ENCODE measurements around the gene VPS54. TPM values are rescaled to one million over a fixed set of nuclear protein-coding genes. Genes with fewer than 3 reads are reported as not detected.

VPS54 gene
- total RNA-seq, 2 experiments from 2014 or later = 12.5 to 12.8 TPM

- Mint-ChIP-seq H3K36me3 (no peaks in the 10 kb centered on the region), H3K4me1 (ENCODE audit: low read depth) (peaks cover 36% of the 10 kb centered on the region), H3K27ac (no peak overlapping the region), H3K9me3 (no peaks in the 10 kb centered on the region), H3K4me3 (no peak overlapping the region), H3K27me3 (no peaks in the 10 kb centered on the region)
- DNase-seq = no peak
- CTCF ChIA-PET = interaction anchor here (11.4 kb wide), 1 partner anchor 276 kb away, joined by 320 read pairs; no protein-coding TSS in a partner anchor
- POLR2A ChIA-PET = no interaction called here
- intact Hi-C loops (cut with micrococcal nuclease) = no loop called here
Observed at GRCh38 chr2:64052463-64053241, 33.4 kb upstream of the VPS54 start.

- POLR2A ChIA-PET = interaction anchor here (0.7 to 1.3 kb wide), 4 partner anchors 14 to 367 kb away, joined by 3 to 8 read pairs (median 5); no protein-coding TSS in a partner anchor
- Mint-ChIP-seq H3K9me3 (no peaks in the 10 kb centered on the region), H3K4me3 (peak overlapping the region; percentile 0), H3K36me3 (no peaks in the 10 kb centered on the region), H3K4me1 (ENCODE audit: low read depth) (peaks cover 31% of the 10 kb centered on the region), H3K27ac (peak overlapping the region; percentile 24), H3K27me3 (no peaks in the 10 kb centered on the region)
- peak; percentile 80 for DNase-seq
- CTCF ChIA-PET = interaction anchor here (0.6 to 11.4 kb wide), 31 partner anchors 9 to 603 kb away, joined by 3 to 320 read pairs (median 4); no protein-coding TSS in a partner anchor
- intact Hi-C loops (cut with micrococcal nuclease) = loop anchor here (1.0 kb wide), 4 partner anchors 95 to 439 kb away; partner anchors contain the start of gene PELI1
Observed at GRCh38 chr2:64049633-64050220, 30.5 kb upstream of the VPS54 start.

- H3K9me3 Mint-ChIP-seq = no peaks in the 10 kb centered on the region
- H3K27ac Mint-ChIP-seq = no peak overlapping the region
- peaks cover 8% of the 10 kb centered on the region for H3K4me1 Mint-ChIP-seq (ENCODE audit: low read depth)
- ChIA-PET CTCF (interaction anchor here (2.0 to 11.4 kb wide), 2 partner anchors 283 to 443 kb away, joined by 7 to 320 read pairs; no protein-coding TSS in a partner anchor), POLR2A (no interaction called here)
- no peaks in the 10 kb centered on the region for H3K36me3 Mint-ChIP-seq
- intact Hi-C loops (cut with micrococcal nuclease) = no loop called here
- H3K4me3 Mint-ChIP-seq = no peak overlapping the region
- no peaks in the 10 kb centered on the region for H3K27me3 Mint-ChIP-seq
- DNase-seq = no peak
Observed at GRCh38 chr2:64045938-64046337, 26.7 kb upstream of the VPS54 start.

GRCh38 chr2:64040161-64040560, 20.9 kb upstream of the VPS54 start:
- Mint-ChIP-seq H3K9me3 (peaks cover under 1% of the 10 kb centered on the region), H3K4me1 (ENCODE audit: low read depth) (peaks cover 31% of the 10 kb centered on the region), H3K27me3 (peaks cover 2% of the 10 kb centered on the region), H3K36me3 (no peaks in the 10 kb centered on the region), H3K27ac (peak overlapping the region; percentile 24), H3K4me3 (no peak overlapping the region)
- POLR2A ChIA-PET = interaction anchor here (0.6 kb wide), 1 partner anchor 483 kb away, joined by 3 read pairs; no protein-coding TSS in a partner anchor
- no peak for DNase-seq
- intact Hi-C loops (cut with micrococcal nuclease) = no loop called here
- CTCF ChIA-PET = interaction anchor here (0.9 to 2.6 kb wide), 4 partner anchors 9 to 291 kb away, joined by 3 to 11 read pairs (median 8); no protein-coding TSS in a partner anchor

GRCh38 chr2:64036034-64036705, 16.9 kb upstream of the VPS54 start:
- ChIA-PET POLR2A (interaction anchor here (0.6 to 2.0 kb wide), 5 partner anchors 13 to 290 kb away, joined by 3 to 18 read pairs (median 3); no protein-coding TSS in a partner anchor), CTCF (interaction anchor here (0.6 to 2.6 kb wide), 7 partner anchors 14 to 487 kb away, joined by 3 to 15 read pairs (median 3); no protein-coding TSS in a partner anchor)
- Mint-ChIP-seq H3K36me3 (peaks cover 11% of the 10 kb centered on the region), H3K4me3 (peak overlapping the region; percentile 3), H3K9me3 (peaks cover 15% of the 10 kb centered on the region), H3K27ac (peak overlapping the region; percentile 75), H3K27me3 (peaks cover 2% of the 10 kb centered on the region), H3K4me1 (ENCODE audit: low read depth) (peaks cover 48% of the 10 kb centered on the region)
- peak; percentile 27 for DNase-seq
- intact Hi-C loops (cut with micrococcal nuclease) = loop anchor here (1.0 to 5.0 kb wide), 5 partner anchors 78 to 449 kb away; partner anchors contain the start of genes MDH1, UGP2 and WDPCP

GRCh38 chr2:64035072-64035942, 16.1 kb upstream of the VPS54 start:
- H3K9me3 Mint-ChIP-seq = peaks cover 15% of the 10 kb centered on the region
- peaks cover 2% of the 10 kb centered on the region for H3K27me3 Mint-ChIP-seq
- peak; percentile 29 for DNase-seq
- H3K4me1 Mint-ChIP-seq (ENCODE audit: low read depth) = peaks cover 47% of the 10 kb centered on the region
- intact Hi-C loops (cut with micrococcal nuclease) = loop anchor here (1.0 to 5.0 kb wide), 7 partner anchors 15 to 448 kb away; partner anchors contain the start of genes MDH1, UGP2 and WDPCP
- peak overlapping the region; percentile 14 for H3K4me3 Mint-ChIP-seq
- H3K36me3 Mint-ChIP-seq = peaks cover 11% of the 10 kb centered on the region
- ChIA-PET CTCF (interaction anchor here (1.0 to 2.6 kb wide), 3 partner anchors 66 to 292 kb away, joined by 3 to 15 read pairs (median 5); no protein-coding TSS in a partner anchor), POLR2A (interaction anchor here (0.6 to 2.0 kb wide), 4 partner anchors 14 to 291 kb away, joined by 3 to 18 read pairs (median 4); no protein-coding TSS in a partner anchor)
- H3K27ac Mint-ChIP-seq = peak overlapping the region; percentile 80

GRCh38 chr2:64029116-64029665, 10.0 kb upstream of the VPS54 start:
- ChIA-PET CTCF (no interaction called here), POLR2A (no interaction called here)
- peaks cover 5% of the 10 kb centered on the region for H3K9me3 Mint-ChIP-seq
- H3K27ac Mint-ChIP-seq = no peak overlapping the region
- no peak overlapping the region for H3K4me3 Mint-ChIP-seq
- H3K27me3 Mint-ChIP-seq = no peaks in the 10 kb centered on the region
- no peak for DNase-seq
- H3K4me1 Mint-ChIP-seq (ENCODE audit: low read depth) = peaks cover 26% of the 10 kb centered on the region
- H3K36me3 Mint-ChIP-seq = peaks cover 5% of the 10 kb centered on the region
- intact Hi-C loops (cut with micrococcal nuclease) = no loop called here

GRCh38 chr2:64025741-64026140, 6.5 kb upstream of the VPS54 start:
- Mint-ChIP-seq H3K4me3 (peak overlapping the region; percentile 0), H3K27ac (no peak overlapping the region), H3K27me3 (no peaks in the 10 kb centered on the region), H3K9me3 (no peaks in the 10 kb centered on the region), H3K36me3 (no peaks in the 10 kb centered on the region), H3K4me1 (ENCODE audit: low read depth) (peaks cover 24% of the 10 kb centered on the region)
- intact Hi-C loops (cut with micrococcal nuclease) = no loop called here
- no peak for DNase-seq
- POLR2A ChIA-PET = no interaction called here
- CTCF ChIA-PET = no interaction called here

- Mint-ChIP-seq H3K9me3 (no peaks in the 10 kb centered on the region), H3K27me3 (no peaks in the 10 kb centered on the region), H3K4me1 (ENCODE audit: low read depth) (peaks cover 38% of the 10 kb centered on the region), H3K36me3 (peaks cover 2% of the 10 kb centered on the region), H3K27ac (no peak overlapping the region), H3K4me3 (no peak overlapping the region)
- intact Hi-C loops (cut with micrococcal nuclease) = no loop called here
- ChIA-PET POLR2A (interaction anchor here (1.5 kb wide), 1 partner anchor 9 kb away, joined by 5 read pairs; no protein-coding TSS in a partner anchor), CTCF (interaction anchor here (1.0 to 1.1 kb wide), 3 partner anchors 30 to 306 kb away, joined by 3 read pairs; no protein-coding TSS in a partner anchor)
- DNase-seq = no peak
Observed at GRCh38 chr2:64024259-64024949, 5.2 kb upstream of the VPS54 start.
